NCI-H460 (cell line): ENCODE data around the gene MDFIC. TPM values are rescaled to one million over a fixed set of nuclear protein-coding genes. Genes with fewer than 3 reads are reported as not detected.

Source experiments
- DNase-seq: peaks from one replicate; pipeline ENCODE4 v3.0.0-alpha.2; 2016; ENCODE audit warnings: low read depth; ENCODE audit errors: extremely low read depth
- total RNA-seq: library from RNA; depleted of rRNA; stranded (reverse); fragments of >200 nt; shearing (Covaris generic); gene quantifications from 2 replicates; pipeline ENCODE4 v1.2.3, GENCODE V29; 2014

The MDFIC gene
- total RNA-seq, 1 experiment from 2014 or later, result 17.8 TPM

GRCh38 chr7:114944745-114945625, 23.1 kb downstream of the MDFIC start:
- DNase-seq, result no peak

GRCh38 chr7:114949231-114949630, 27.3 kb downstream of the MDFIC start:
- no peak for DNase-seq

GRCh38 chr7:114952296-114952695, 30.4 kb downstream of the MDFIC start:
- no peak for DNase-seq

GRCh38 chr7:114953724-114954123, 31.8 kb downstream of the MDFIC start:
- no peak for DNase-seq

DNA sequence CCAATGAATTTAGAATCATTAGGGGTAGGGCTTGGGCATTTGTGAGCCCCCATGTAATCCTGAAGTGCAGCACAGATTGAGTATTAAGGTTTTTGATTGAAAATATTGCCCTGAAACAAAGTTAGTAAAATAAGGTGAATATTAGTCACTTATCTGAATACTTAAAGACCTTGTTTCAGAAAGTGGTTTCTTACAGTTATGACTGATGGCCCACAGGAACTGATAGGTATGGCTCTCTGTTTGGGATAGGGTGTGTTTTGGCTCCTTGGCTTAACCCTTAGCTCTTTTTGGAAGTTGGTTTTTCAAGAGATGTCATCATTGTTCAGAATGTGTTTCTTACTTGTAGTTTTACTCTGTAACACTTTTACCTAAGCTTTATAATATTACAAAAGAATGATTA, 34.8 kb downstream of the MDFIC start:
- no peak for DNase-seq

DNA sequence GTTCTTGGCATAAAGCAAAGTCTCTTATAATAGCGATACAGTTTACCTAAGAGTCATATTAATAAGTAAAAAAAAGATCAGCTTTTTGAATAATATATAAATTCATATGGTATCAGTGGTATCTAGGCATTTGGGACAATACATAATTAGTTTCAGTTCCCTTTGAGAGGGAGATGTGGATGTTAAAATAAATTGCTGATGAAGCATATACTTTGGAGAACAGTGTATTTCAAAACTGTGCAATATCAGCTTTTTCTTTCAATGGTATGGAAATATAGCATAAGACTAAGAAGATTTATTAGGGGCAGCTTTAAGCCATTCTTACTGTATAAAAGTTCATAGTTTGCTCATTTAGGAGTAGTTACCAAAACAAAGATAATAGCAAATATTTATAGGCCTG, 35.5 kb downstream of the MDFIC start:
- DNase-seq, result no peak

- DNase-seq, result no peak
These were observed 38.0 kb downstream of the MDFIC start for GRCh38 chr7:114959931-114960330.

- no peak for DNase-seq
These were observed 40.5 kb downstream of the MDFIC start for GRCh38 chr7:114962441-114962840.

GRCh38 chr7:114966156-114966555, 44.3 kb downstream of the MDFIC start:
- no peak for DNase-seq

DNA sequence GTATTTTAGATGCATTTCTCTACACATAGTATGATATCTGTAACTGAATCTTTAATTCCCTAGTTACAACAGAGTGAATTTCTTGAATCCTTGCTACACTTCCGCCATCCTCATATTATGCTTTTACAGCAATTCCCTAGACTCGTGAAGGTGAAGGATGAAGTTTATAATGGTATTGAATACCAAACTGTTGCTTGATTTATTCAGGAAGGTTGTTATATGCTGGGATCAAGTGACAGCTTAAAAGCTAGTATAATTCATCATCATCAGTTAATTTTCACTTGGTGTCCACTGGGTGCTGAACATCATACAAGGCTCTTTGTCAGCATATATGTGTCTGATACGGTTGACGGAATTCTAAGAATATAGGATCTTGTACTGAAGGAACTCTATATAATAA, 47.2 kb downstream of the MDFIC start:
- no peak for DNase-seq

GRCh38 chr7:114970308-114970707, 48.4 kb downstream of the MDFIC start:
- no peak for DNase-seq

GRCh38 chr7:114970732-114971131, 48.8 kb downstream of the MDFIC start:
- no peak for DNase-seq

GRCh38 chr7:114972567-114972966, 50.7 kb downstream of the MDFIC start:
- no peak for DNase-seq

DNA sequence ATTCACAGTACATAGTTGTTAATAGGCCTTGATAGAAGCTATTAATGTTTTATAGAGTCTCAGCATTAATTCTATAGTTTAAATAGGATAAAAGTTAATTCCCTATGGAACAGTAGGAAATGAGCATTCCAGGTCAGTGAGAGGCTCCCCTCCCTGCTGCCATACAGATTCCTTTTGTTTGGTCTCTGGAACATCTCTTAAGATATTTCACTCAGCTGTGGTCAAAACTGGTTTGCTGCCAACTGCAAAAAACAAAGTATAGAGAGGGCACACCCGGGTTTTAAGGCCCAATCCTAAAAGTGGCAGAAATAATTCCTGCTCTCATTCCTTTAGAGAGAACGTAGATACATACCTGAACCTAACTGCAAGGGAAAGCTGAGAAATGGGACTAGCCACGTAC, 51.3 kb downstream of the MDFIC start:
- DNase-seq, result no peak

- DNase-seq, result no peak
These were observed 53.5 kb downstream of the MDFIC start for GRCh38 chr7:114975401-114975800.

DNA sequence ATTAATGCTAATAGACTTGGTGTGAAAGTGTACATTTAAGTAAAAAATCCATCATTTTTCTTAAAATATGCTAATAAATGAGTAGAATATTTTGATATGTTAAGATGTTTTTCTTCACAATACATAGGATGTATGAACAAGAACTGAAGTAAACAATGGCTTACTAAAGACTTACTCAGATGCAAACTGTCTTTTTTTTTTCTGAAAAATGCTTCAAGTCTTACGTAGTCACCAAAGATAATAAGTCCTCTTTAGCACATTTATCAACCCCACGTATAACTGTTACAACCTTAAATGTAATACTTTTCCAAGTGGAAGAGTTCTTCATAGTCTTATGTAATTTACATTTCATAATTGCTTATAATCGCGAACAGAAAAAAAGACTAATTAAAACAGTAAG, 54.8 kb downstream of the MDFIC start:
- DNase-seq, result no peak

- no peak for DNase-seq
These were observed 55.4 kb downstream of the MDFIC start for GRCh38 chr7:114977277-114977676.

DNA sequence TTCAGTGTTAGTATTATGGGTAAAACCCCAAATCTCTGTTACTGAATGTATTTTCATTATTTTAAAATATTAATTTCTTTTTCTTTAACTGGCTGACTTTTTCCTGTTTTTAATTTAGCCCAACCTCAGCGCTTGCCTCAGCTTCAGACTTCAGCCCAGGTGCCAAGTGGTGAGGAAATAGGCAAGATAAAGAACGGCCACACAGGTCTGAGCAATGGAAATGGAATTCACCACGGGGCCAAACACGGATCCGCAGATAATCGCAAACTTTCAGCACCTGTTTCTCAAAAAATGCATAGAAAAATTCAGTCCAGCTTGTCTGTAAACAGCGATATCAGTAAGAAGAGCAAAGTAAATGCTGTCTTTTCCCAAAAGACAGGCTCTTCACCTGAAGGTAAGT, 57.5 kb downstream of the MDFIC start:
- no peak for DNase-seq

DNA sequence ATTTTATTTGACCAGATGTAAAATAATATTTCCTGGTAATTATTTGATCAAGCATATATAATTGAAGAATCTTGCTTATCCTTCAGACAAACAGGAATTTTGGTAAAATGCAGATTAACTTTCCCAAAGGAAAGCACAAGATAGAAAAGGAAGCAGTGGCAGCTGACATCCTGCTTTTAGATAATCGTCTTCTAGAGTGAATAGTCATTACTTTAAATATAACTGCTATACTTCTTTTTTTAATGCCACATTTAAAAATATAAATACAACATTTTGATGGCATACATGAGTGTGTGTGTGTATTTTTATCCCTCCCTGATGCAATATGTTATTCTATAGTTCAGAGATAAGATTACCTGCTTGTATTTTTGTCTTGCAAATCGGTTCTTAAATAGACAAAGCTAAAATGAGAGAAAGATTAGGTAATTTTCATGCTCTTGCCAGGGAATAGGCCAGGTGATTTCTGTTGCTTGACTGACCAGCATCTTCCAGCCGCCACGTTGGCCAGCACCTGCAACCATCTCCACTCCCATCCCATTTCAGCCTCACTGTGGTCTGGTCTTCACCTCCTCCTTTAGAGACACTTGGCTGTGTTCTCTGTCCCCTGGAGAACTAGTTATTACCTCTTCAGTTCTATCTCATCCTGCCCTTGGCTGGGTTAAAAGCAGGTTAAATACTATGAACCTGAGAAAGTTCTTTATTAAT, 58.1 kb downstream of the MDFIC start:
- no peak for DNase-seq

DNA sequence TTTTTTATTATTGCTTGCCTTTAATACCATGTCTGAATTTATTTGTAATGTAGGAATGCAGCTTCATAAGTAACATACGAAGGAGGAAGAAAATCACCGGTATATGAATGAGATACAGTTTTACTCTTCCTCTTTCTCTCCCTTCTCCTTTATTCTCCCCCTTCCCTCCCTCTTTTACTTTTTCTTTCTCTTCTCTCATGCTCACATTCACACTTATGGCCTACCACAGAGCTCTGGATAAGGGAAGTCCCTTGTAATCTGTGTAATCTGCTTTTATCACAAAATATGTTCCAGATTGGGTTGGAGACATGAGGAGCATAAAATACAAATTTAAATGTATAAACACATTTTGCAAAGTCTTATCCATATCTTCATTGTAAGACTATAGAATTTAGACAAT, 59.4 kb downstream of the MDFIC start:
- DNase-seq, result no peak

- DNase-seq, result no peak
These were observed 63.3 kb downstream of the MDFIC start for GRCh38 chr7:114985116-114985715.
